Left lobe of liver (tissue), 2 donors: ENCODE results near the gene ZNF524. TPM values are rescaled to one million over a fixed set of nuclear protein-coding genes. Genes with fewer than 3 reads are reported as not detected.

Experiments used
- ATAC-seq: fragments of 200-7000 bp; cut with Tn5 transposase; one replicate; pipeline ENCODE4 v1.9.1; 2020; ENCODE audit warnings: mild to moderate bottlenecking, moderate library complexity
- DNase-seq: peaks from one replicate; pipeline ENCODE4 v3.0.0-alpha.2; 2020; ENCODE audit warnings: low spot score
- total RNA-seq: library from RNA; stranded (reverse); gene quantifications from one replicate; pipeline ENCODE4 v1.2.1, GENCODE V29; 2021
- donor health status: DM: no; HTN: no; CAD: no; lungs with moderate emphysema.
- donor health status: DM: no; HTN: yes; CAD: no.

ZNF524 gene
- total RNA-seq, 1 donor from 2014 or later, result 13.2 TPM

GRCh38 chr19:55601084-55601483 lies 996 bp downstream of the ZNF524 start:
- DNase-seq, result no peak
- no peak for ATAC-seq

- ATAC-seq, result no peak
- DNase-seq, result no peak
These were observed 2.3 kb downstream of the ZNF524 start for GRCh38 chr19:55602104-55603001.

- ATAC-seq (no peak), DNase-seq (no peak)
These were observed 3.0 kb downstream of the ZNF524 start for GRCh38 chr19:55603115-55603514.

- ATAC-seq, result no peak
These were observed 3.6 kb downstream of the ZNF524 start for GRCh38 chr19:55603581-55604292.

GRCh38 chr19:55605207-55605636 lies 5.1 kb downstream of the ZNF524 start:
- ATAC-seq (peak; percentile 85), DNase-seq (peak; percentile 97)

More at GRCh38 chr19:55603581-55604292, 3.6 kb downstream of the ZNF524 start:
- DNase-seq, result no peak

GRCh38 chr19:55605637-55606470 lies 5.8 kb downstream of the ZNF524 start, which contains the start of gene ZNF865:
ZNF865 (plus strand) TSS chr19:55605647; CDS start chr19:55613619, 7,972 bp downstream.
- peak; percentile 65 for ATAC-seq
- DNase-seq, result peak; percentile 69

- no peak for ATAC-seq
- DNase-seq, result no peak
These were observed 6.3 kb downstream of the ZNF524 start for GRCh38 chr19:55606471-55606787.

- ATAC-seq, result no peak
These were observed 6.7 kb downstream of the ZNF524 start for GRCh38 chr19:55606817-55607216.

GRCh38 chr19:55609326-55609725 lies 9.2 kb downstream of the ZNF524 start:
- no peak for DNase-seq
- ATAC-seq, result no peak

More at GRCh38 chr19:55606817-55607216, 6.7 kb downstream of the ZNF524 start:
- DNase-seq, result no peak

GRCh38 chr19:55611300-55611982 lies 11.4 kb downstream of the ZNF524 start:
- ATAC-seq (no peak), DNase-seq (no peak)

GRCh38 chr19:55611983-55612645 lies 12.0 kb downstream of the ZNF524 start:
- no peak for ATAC-seq
- no peak for DNase-seq

GRCh38 chr19:55613396-55613795 lies 13.3 kb downstream of the ZNF524 start:
- no peak for ATAC-seq
- no peak for DNase-seq

GRCh38 chr19:55613930-55614710 lies 14.0 kb downstream of the ZNF524 start:
- ATAC-seq, result no peak
- no peak for DNase-seq

- ATAC-seq, result no peak
- DNase-seq, result no peak
These were observed 14.8 kb downstream of the ZNF524 start for GRCh38 chr19:55614711-55615542.

- DNase-seq, result no peak
- no peak for ATAC-seq
These were observed 15.7 kb downstream of the ZNF524 start for GRCh38 chr19:55615543-55616394.

- DNase-seq, result no peak
- ATAC-seq, result no peak
These were observed 16.3 kb downstream of the ZNF524 start for GRCh38 chr19:55616395-55616875.

GRCh38 chr19:55617426-55617825 lies 17.3 kb downstream of the ZNF524 start:
- ATAC-seq, result no peak

More at GRCh38 chr19:55617426-55617825, 17.3 kb downstream of the ZNF524 start:
- DNase-seq, result no peak
